Neural cell (in vitro differentiated cells): ENCODE data around the gene ELOVL7.

Source experiments
- POLR2AphosphoS5 ChIP-seq: IDR thresholded peaks from 2 replicates; pipeline ENCODE4 v1.6.1; 2012
- TF ChIP-seq, protein P1 (sequence below): fragments of 450-650 bp; IDR thresholded peaks from 2 replicates; pipeline ENCODE4 v1.5.1; 2014; ENCODE audit warnings: antibody characterized with exemption, mild to moderate bottlenecking, moderate library complexity; ENCODE audit not compliant: poor library complexity, severe bottlenecking

- TF ChIP-seq POLR2AphosphoS5 = no peak
- TF ChIP-seq, protein P1, sequence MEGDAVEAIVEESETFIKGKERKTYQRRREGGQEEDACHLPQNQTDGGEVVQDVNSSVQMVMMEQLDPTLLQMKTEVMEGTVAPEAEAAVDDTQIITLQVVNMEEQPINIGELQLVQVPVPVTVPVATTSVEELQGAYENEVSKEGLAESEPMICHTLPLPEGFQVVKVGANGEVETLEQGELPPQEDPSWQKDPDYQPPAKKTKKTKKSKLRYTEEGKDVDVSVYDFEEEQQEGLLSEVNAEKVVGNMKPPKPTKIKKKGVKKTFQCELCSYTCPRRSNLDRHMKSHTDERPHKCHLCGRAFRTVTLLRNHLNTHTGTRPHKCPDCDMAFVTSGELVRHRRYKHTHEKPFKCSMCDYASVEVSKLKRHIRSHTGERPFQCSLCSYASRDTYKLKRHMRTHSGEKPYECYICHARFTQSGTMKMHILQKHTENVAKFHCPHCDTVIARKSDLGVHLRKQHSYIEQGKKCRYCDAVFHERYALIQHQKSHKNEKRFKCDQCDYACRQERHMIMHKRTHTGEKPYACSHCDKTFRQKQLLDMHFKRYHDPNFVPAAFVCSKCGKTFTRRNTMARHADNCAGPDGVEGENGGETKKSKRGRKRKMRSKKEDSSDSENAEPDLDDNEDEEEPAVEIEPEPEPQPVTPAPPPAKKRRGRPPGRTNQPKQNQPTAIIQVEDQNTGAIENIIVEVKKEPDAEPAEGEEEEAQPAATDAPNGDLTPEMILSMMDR = no peak
Measured at GRCh38 chr5:60754495-60754894, 89.6 kb downstream of the ELOVL7 start.
